ENCODE data around the gene TMEM88. TPM values are rescaled to one million over a fixed set of nuclear protein-coding genes. Genes with fewer than 3 reads are reported as not detected.
"Not testable (repeated sequence)": the region's sequence is repeated elsewhere in the genome, so short reads cannot be mapped to it uniquely, and the experiment has no call there.

Gene TMEM88, protein sequence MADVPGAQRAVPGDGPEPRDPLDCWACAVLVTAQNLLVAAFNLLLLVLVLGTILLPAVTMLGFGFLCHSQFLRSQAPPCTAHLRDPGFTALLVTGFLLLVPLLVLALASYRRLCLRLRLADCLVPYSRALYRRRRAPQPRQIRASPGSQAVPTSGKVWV
- 1 to 10 TPM; 1.6 to 3.2 TPM for total RNA-seq

- no peaks in the 10 kb centered on the region for H3K9me3 Mint-ChIP-seq
- H3K27me3 Mint-ChIP-seq = no peaks in the 10 kb centered on the region
- peaks cover 31% of the 10 kb centered on the region for H3K36me3 Mint-ChIP-seq (ENCODE audit: low read depth)
Observed at GRCh38 chr17:7854851-7855659, at the start of gene TMEM88. Gene TMEM88 (plus strand): TSS chr17:7855066. CDS start chr17:7855075, 9 bp downstream.

GRCh38 chr17:7806587-7806986, 48.3 kb upstream of the TMEM88 start:
- no peak overlapping the region for H3K27ac Mint-ChIP-seq
- no peaks in the 10 kb centered on the region for H3K9me3 Mint-ChIP-seq
- H3K4me3 Mint-ChIP-seq = no peak overlapping the region
- no peaks in the 10 kb centered on the region for H3K4me1 Mint-ChIP-seq
- no peak for ATAC-seq (replicated peaks)
- H3K36me3 Mint-ChIP-seq (ENCODE audit: low read depth) = no peaks in the 10 kb centered on the region
- H3K27me3 Mint-ChIP-seq = peaks cover 21% of the 10 kb centered on the region

More at GRCh38 chr17:7854851-7855659, at the start of gene TMEM88:
- Mint-ChIP-seq H3K4me3 (peak within 1 kb of the TSS; percentile 15), H3K4me1 (peaks cover 22% of the 10 kb centered on the region), H3K27ac (no peak within 1 kb of the TSS)
- no peak for ATAC-seq (replicated peaks)

GRCh38 chr17:7807206-7807605, 47.7 kb upstream of the TMEM88 start:
- no peak overlapping the region for H3K27ac Mint-ChIP-seq
- no peaks in the 10 kb centered on the region for H3K4me1 Mint-ChIP-seq
- H3K36me3 Mint-ChIP-seq (ENCODE audit: low read depth) = no peaks in the 10 kb centered on the region
- H3K9me3 Mint-ChIP-seq = no peaks in the 10 kb centered on the region
- peaks cover 21% of the 10 kb centered on the region for H3K27me3 Mint-ChIP-seq
- no peak for ATAC-seq (replicated peaks)
- H3K4me3 Mint-ChIP-seq = no peak overlapping the region

- Mint-ChIP-seq H3K9me3 (no peaks in the 10 kb centered on the region), H3K4me3 (no peak overlapping the region), H3K27me3 (peaks cover 12% of the 10 kb centered on the region), H3K27ac (no peak overlapping the region), H3K4me1 (no peaks in the 10 kb centered on the region), H3K36me3 (ENCODE audit: low read depth) (no peaks in the 10 kb centered on the region)
- no peak for ATAC-seq (replicated peaks)
Observed at GRCh38 chr17:7809086-7809790, 45.6 kb upstream of the TMEM88 start.

DNA sequence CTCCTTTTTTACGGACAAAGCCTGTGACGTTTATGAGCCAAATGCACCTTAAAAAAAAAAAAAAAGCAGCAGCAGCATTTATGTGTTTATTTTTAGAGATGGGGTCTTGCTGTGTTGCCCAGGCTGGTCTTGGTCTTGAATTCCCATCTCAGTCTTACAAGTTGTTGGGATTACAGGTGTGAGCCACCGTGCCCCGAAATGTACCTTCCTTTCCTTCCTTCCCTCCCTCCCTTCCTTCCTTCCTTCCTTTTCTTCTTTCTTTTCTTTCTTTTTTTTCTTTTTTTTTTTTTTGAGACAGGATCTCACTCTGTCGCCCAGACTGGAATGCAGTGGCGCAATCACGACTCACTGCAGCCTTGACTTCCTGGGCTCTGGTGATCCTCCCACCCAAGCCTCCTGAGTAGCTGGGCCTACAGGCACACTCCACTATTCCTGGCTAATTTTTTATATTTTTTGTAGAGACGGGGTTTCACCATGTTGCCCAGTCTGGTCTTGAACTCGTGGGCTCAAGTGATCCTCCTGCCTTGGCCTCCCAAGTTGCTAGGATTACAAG, 45.0 kb upstream of the TMEM88 start:
- not testable (repeated sequence) for H3K4me3 Mint-ChIP-seq; H3K36me3 Mint-ChIP-seq (ENCODE audit: low read depth); ATAC-seq (replicated peaks); H3K9me3 Mint-ChIP-seq; H3K27ac Mint-ChIP-seq; H3K4me1 Mint-ChIP-seq
- peaks cover 12% of the 10 kb centered on the region for H3K27me3 Mint-ChIP-seq

- no peak for ATAC-seq (replicated peaks)
- H3K27me3 Mint-ChIP-seq = peaks cover 9% of the 10 kb centered on the region
- H3K27ac Mint-ChIP-seq = no peak overlapping the region
- H3K4me1 Mint-ChIP-seq = no peaks in the 10 kb centered on the region
- no peaks in the 10 kb centered on the region for H3K9me3 Mint-ChIP-seq
- H3K36me3 Mint-ChIP-seq (ENCODE audit: low read depth) = no peaks in the 10 kb centered on the region
- no peak overlapping the region for H3K4me3 Mint-ChIP-seq
Observed at GRCh38 chr17:7811251-7811650, 43.6 kb upstream of the TMEM88 start.

- no peaks in the 10 kb centered on the region for H3K36me3 Mint-ChIP-seq (ENCODE audit: low read depth)
- no peaks in the 10 kb centered on the region for H3K4me1 Mint-ChIP-seq
- H3K27me3 Mint-ChIP-seq = no peaks in the 10 kb centered on the region
- no peak overlapping the region for H3K27ac Mint-ChIP-seq
- H3K9me3 Mint-ChIP-seq = no peaks in the 10 kb centered on the region
- H3K4me3 Mint-ChIP-seq = no peak overlapping the region
- no peak for ATAC-seq (replicated peaks)
Observed at GRCh38 chr17:7814969-7815368, 39.9 kb upstream of the TMEM88 start.

GRCh38 chr17:7816926-7817642, 37.8 kb upstream of the TMEM88 start:
- H3K4me3 Mint-ChIP-seq = no peak overlapping the region
- no peaks in the 10 kb centered on the region for H3K27me3 Mint-ChIP-seq
- peak overlapping the region; percentile 7 for H3K27ac Mint-ChIP-seq
- no peak for ATAC-seq (replicated peaks)
- H3K4me1 Mint-ChIP-seq = no peaks in the 10 kb centered on the region
- H3K9me3 Mint-ChIP-seq = no peaks in the 10 kb centered on the region
- no peaks in the 10 kb centered on the region for H3K36me3 Mint-ChIP-seq (ENCODE audit: low read depth)

DNA sequence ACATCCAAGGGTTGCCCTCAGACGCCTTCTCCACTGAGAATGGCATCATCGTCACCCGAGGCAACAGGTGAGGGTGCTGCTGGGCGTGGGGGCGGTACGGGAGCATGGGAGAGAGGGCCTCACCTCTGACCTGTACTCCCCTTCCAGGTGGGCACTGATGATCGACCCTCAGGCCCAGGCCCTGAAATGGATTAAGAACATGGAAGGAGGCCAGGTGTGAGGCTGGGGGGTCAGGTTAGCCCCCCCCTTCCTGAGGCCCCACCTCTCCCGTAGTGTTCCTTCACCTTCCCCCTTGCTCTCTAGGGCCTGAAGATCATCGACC, 37.3 kb upstream of the TMEM88 start:
- ATAC-seq (replicated peaks) = no peak
- Mint-ChIP-seq H3K9me3 (no peaks in the 10 kb centered on the region), H3K36me3 (ENCODE audit: low read depth) (no peaks in the 10 kb centered on the region), H3K4me3 (no peak overlapping the region), H3K4me1 (no peaks in the 10 kb centered on the region), H3K27me3 (no peaks in the 10 kb centered on the region), H3K27ac (no peak overlapping the region)

- ATAC-seq (replicated peaks) = no peak
- no peaks in the 10 kb centered on the region for H3K9me3 Mint-ChIP-seq
- no peaks in the 10 kb centered on the region for H3K36me3 Mint-ChIP-seq (ENCODE audit: low read depth)
- H3K4me3 Mint-ChIP-seq = no peak overlapping the region
- no peak overlapping the region for H3K27ac Mint-ChIP-seq
- no peaks in the 10 kb centered on the region for H3K4me1 Mint-ChIP-seq
- H3K27me3 Mint-ChIP-seq = no peaks in the 10 kb centered on the region
Observed at GRCh38 chr17:7818026-7818425, 36.8 kb upstream of the TMEM88 start.

DNA sequence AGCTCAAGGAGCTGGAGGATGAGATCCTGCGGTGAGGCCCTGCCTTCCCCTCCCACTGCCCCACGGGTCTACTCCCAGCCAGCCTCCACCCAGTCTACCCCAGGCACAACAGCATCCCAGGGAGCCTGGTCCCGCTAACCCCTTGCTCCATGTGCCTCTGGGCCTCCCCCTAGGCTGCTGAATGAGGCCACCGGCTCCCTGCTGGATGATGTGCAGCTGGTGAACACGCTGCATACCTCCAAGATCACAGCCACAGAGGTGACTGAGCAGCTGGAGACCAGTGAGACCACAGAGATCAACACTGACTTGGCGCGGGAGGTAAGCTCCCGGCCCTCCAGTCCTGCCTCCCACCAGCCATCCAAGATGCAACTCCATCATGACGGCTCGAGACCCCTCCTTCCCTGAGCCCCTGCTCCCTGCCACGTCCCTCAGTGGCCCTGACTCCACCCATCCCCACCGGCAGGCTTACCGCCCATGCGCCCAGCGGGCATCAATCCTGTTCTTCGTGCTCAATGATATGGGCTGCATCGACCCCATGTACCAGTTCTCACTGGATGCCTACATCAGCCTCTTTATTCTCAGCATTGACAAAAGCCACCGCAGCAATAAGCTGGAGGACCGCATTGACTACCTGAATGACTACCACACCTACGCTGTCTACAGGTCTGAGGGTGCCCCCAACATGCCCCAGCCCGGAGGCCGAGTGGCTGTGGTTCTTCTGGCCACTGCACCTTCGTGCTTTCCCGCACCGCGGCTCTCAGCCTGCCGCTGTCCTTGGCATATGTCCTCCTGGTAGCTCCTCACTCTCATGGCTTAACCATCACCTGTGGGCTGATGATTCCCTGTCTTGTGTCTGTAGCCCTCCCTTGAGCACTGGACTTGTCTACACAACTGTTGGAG, 35.9 kb upstream of the TMEM88 start:
- H3K9me3 Mint-ChIP-seq = no peaks in the 10 kb centered on the region
- no peaks in the 10 kb centered on the region for H3K4me1 Mint-ChIP-seq
- H3K4me3 Mint-ChIP-seq = no peak overlapping the region
- H3K27me3 Mint-ChIP-seq = peaks cover 3% of the 10 kb centered on the region
- no peaks in the 10 kb centered on the region for H3K36me3 Mint-ChIP-seq (ENCODE audit: low read depth)
- no peak for ATAC-seq (replicated peaks)
- H3K27ac Mint-ChIP-seq = no peak overlapping the region

- Mint-ChIP-seq H3K36me3 (ENCODE audit: low read depth) (no peaks in the 10 kb centered on the region), H3K4me1 (no peaks in the 10 kb centered on the region)
- ATAC-seq (replicated peaks) = no peak
Observed at GRCh38 chr17:7820231-7820630, 34.6 kb upstream of the TMEM88 start.

GRCh38 chr17:7822126-7822525, 32.7 kb upstream of the TMEM88 start:
- H3K36me3 Mint-ChIP-seq (ENCODE audit: low read depth) = no peaks in the 10 kb centered on the region
- no peak overlapping the region for H3K4me3 Mint-ChIP-seq
- no peak overlapping the region for H3K27ac Mint-ChIP-seq
- ATAC-seq (replicated peaks) = no peak
- H3K27me3 Mint-ChIP-seq = peaks cover 4% of the 10 kb centered on the region
- H3K9me3 Mint-ChIP-seq = no peaks in the 10 kb centered on the region
- H3K4me1 Mint-ChIP-seq = no peaks in the 10 kb centered on the region

More at GRCh38 chr17:7820231-7820630, 34.6 kb upstream of the TMEM88 start:
- Mint-ChIP-seq H3K4me3 (no peak overlapping the region), H3K27ac (no peak overlapping the region), H3K27me3 (peaks cover 4% of the 10 kb centered on the region), H3K9me3 (no peaks in the 10 kb centered on the region)
